ENCODE data around the gene ATP6V1G3.
"Not testable (repeated sequence)": the region's sequence is repeated elsewhere in the genome, so short reads cannot be mapped to it uniquely, and the experiment has no call there.

Gene ATP6V1G3

DNA sequence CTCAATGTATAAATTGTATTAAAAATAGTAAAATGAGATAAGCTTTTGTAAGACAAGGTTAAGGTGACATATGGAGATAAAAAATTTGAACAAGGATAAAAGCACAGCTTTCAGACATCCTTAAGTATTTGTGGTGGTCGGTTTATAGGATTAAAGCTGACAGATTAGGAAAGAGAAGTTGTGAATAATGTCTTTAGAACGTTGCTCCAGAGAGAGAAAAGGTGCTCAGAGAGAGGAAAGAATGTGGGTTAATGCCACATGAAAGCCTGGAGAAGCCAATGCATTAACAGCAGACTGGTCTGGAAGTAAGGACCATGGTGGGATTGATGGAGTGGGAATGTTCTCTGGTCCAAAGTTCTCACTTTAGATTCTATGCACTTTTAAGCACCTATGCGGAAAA, 44.8 kb downstream of the ATP6V1G3 start:
- no peak for DNase-seq

- no peak for DNase-seq
Observed at GRCh38 chr1:198494658-198495103, 45.8 kb downstream of the ATP6V1G3 start.

DNA sequence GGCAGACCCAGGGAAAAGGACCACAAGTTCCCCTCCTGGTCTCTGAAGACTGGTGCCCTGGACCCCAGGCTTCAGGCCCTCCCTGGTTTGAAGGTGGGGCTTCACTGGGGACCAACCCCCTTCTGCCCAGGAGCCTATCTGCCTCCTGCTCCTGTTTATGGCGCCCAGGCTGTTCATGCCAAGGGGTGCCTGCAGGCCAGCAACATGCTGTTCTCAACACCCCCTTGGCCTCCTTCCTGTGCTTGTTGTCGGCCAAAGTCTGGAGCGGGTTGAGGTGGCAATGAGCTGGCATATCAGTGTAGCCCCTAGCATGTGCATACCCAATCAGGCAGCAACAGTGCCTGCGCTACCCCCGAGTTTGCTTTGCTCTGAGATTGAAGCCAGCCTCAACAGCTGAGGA, 46.3 kb downstream of the ATP6V1G3 start:
- no peak for DNase-seq

DNA sequence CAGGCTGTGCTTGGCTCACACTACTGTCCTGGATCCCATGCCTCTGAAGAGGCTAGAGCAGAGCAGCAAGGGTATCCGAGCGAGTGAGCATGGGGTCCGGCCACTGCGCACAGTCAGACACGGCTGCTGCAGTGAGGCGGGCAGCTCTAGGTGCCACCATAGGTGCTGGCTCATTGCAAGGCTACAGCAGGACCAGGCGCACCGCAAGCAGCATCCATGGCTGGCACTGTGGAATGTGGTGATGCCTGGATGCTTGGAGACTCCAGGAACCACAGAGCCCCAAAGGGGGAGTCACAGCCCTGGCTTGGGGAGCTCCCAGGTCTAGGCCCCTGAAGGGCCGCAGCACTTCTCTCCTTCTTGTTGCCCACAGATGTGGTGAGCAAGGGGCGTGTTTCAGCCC, 47.2 kb downstream of the ATP6V1G3 start:
- DNase-seq, result no peak

DNA sequence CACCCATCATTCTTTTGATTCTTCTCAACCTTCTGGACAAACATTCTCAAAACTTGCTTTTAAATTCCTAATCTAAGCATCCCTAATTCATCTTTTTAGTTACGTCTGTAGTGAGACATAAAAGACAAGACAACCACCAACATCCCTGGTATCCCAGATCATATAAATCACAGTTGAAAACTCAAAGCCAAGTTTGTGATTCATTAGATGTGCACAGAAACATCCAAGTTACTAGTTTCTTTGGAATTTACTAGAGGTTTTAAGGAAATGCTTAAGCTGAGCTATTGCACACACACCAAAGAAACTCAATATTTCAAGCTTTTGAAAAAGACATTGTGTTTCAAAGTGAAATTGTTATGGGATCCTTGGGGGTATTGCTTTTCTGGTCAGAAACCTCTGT, 47.6 kb downstream of the ATP6V1G3 start:
- DNase-seq, result no peak

DNA sequence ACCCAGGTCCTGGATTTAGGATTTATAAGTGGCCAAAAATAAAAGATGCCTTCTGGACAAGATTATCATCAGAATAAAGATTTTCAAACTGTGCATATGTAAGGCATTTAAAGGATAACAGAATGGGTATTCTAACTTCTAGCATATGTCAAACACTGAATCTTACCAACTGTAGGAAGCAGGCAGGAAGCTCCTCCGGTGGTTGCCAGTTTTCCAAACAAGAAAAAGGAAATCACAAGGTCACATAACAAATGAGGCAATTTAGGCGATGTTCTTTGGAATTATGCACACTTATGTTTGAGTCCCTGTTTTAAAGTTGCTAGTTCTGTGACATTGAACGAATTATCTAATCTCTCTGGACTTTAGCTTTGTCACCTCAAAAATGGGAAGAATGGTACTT, 48.9 kb downstream of the ATP6V1G3 start:
- no peak for DNase-seq

DNA sequence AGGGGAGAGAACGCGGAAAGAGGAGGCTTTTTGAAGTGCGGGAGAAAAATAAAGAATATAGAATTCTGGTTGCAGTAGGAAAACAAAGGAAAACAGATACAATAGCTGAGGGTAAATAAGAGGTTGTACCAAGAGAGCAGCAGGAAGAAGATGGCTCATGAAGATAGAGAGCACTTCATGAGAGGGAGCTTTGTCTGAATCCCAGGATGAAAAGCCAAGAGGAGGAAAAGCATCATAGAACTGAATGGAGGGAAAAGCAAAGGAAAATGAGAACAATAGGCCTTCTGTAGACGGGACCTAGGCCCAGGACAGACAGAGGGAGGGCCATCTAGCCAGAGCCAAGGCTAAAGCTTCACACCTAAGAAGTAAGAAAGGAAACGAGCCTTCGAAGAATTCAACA, 49.5 kb downstream of the ATP6V1G3 start:
- no peak for DNase-seq

DNA sequence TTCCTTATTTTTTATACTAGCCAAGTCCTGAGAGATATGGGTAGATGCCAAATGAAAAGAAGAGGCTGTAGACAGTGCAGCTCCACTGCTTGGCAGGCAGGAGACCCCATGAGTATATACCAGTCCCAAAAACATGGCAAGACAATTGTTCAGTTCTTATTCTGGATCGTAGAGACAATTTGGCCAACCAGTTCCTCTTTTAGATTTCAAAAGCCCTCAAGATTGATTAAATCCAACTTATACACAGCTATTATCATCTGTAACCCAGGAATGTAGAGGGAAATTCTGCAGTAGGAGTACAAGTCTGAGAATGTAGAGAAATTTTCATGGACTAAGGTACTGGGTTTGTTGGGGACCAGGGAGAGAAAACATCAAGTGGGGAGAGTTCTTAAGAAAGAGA, 50.3 kb downstream of the ATP6V1G3 start:
- no peak for DNase-seq

- DNase-seq, result no peak
Observed at GRCh38 chr1:198486903-198487302, 53.6 kb downstream of the ATP6V1G3 start.

DNA sequence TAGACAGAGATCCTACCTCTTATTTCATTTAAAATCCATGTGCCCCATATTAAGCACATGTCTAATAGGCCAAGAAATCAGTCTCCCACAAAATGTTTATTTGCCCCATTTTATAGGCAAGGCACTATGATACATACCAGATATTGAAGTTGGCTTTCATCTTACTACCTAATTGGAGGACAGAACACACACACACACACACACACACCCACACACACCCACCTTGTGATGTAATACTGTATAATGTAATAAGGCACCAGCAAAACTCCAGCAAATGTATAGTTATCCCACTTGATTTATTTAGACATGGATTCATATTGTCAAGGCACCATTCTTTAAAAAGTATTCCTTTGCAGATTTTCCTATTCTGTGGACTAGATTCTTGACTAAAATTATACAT, 56.8 kb downstream of the ATP6V1G3 start:
- no peak for DNase-seq

DNA sequence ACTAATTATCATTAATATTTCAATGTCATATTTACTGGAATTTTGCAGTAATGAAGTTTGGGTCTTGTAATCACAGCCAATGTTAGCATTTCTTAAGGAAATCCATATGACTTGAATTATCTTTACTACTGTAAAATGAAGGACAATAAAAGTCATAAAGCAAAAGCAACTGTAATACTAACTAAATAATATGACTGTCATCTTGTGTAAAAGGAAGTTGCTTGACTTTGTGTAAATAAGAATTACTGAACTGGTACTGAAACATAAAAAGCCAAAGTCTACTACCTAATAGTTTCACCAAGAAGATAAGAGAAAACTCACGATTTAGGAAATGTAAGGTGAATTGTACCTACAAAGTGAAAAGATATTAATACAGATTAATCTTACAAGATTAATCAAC, 57.5 kb downstream of the ATP6V1G3 start:
- DNase-seq, result no peak

- no peak for DNase-seq
Observed at GRCh38 chr1:198481661-198482060, 58.8 kb downstream of the ATP6V1G3 start.

GRCh38 chr1:198480876-198481275, 59.6 kb downstream of the ATP6V1G3 start:
- DNase-seq, result no peak

DNA sequence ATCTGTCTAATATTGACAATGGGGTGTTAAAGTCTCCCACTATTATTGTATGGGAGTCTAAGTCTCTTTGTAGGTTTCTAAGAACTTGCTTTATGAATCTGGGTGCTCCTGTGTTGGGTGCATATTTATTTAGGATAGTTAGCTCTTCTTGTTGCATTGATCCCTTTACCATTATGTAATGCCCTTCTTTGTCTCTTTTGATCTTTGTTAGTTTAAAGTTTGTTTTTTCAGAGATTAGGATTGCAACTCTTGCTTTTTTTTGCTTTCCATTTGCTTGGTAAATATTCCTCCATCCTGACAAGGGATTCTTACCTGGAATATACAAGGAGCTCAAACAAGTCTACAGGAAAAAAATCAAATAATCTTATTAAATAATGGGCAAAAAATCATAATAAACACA, 63.1 kb downstream of the ATP6V1G3 start:
- not testable (repeated sequence) for DNase-seq
